Measurements from ENCODE around the gene EMSY.

Gene EMSY

GRCh38 chr11:76596652-76597051 lies 151.8 kb downstream of the EMSY start:
- DNase-seq (ENCODE audit: low spot score): no peak

GRCh38 chr11:76597533-76598425 lies 153.0 kb downstream of the EMSY start:
- DNase-seq (ENCODE audit: low spot score): no peak

GRCh38 chr11:76598426-76598839 lies 153.6 kb downstream of the EMSY start:
- DNase-seq (ENCODE audit: low spot score): peak; percentile 29

- DNase-seq (ENCODE audit: low spot score): no peak
Measured at GRCh38 chr11:76599041-76600013, 154.5 kb downstream of the EMSY start.

GRCh38 chr11:76600124-76600655 lies 155.4 kb downstream of the EMSY start:
- no peak for DNase-seq (ENCODE audit: low spot score)

- no peak for DNase-seq (ENCODE audit: low spot score)
Measured at GRCh38 chr11:76601272-76601671, 156.5 kb downstream of the EMSY start.

GRCh38 chr11:76601724-76602123 lies 156.9 kb downstream of the EMSY start:
- DNase-seq (ENCODE audit: low spot score): no peak

GRCh38 chr11:76602431-76602861 lies 157.6 kb downstream of the EMSY start:
- DNase-seq (ENCODE audit: low spot score): no peak

Measured in RKO (cell line).